CD4-positive, alpha-beta memory T cell (primary cell): ENCODE results near the gene KRT3. TPM values are rescaled to one million over a fixed set of nuclear protein-coding genes. Genes with fewer than 3 reads are reported as not detected.
A peak's percentile ranks its signal among the peaks of the same experiment; 100 is the strongest.

Source experiments
- CTCF ChIA-PET: fragments of 350-600 bp; sonication (Branson Sonifier 250); formaldehyde crosslinking; loops from one replicate; lab custom pipeline; 2021; ENCODE audit warnings: inconsistent platforms; ENCODE audit not compliant: partially characterized antibody; lab: Charles Lee
- POLR2A ChIA-PET: fragments of 350-600 bp; sonication (Branson Sonifier 250); formaldehyde crosslinking; loops from one replicate; lab custom pipeline; 2021; ENCODE audit not compliant: partially characterized antibody; lab: Charles Lee
- DNase-seq, 5 donors: peaks; one replicate each; pipeline versions ENCODE4 v3.0.0 to v3.0.0-alpha.2; 2020 to 2022; ENCODE audit warnings: mixed read lengths in 1 of 5
- H3K27ac ChIP-seq: one replicate; pipeline ENCODE4 v1.7.0; 2013; ENCODE audit warnings: low read depth, low read length
- H3K27me3 ChIP-seq: 2 replicates; pipeline ENCODE4 v1.7.0; 2013; ENCODE audit warnings: mild to moderate bottlenecking, low read length, moderate library complexity; ENCODE audit not compliant: insufficient read depth
- H3K36me3 ChIP-seq: 2 replicates; pipeline ENCODE4 v1.7.0; 2013; ENCODE audit warnings: mild to moderate bottlenecking, low read length, moderate library complexity; ENCODE audit not compliant: insufficient read depth
- H3K4me1 ChIP-seq: 2 replicates; pipeline ENCODE4 v1.7.0; 2013; ENCODE audit warnings: mild to moderate bottlenecking, low read length, moderate library complexity; ENCODE audit not compliant: insufficient read depth
- H3K4me3 ChIP-seq, 2 donors: one replicate each; pipeline ENCODE4 v1.7.0; 2013; ENCODE audit warnings: low read length in 2 of 2, mild to moderate bottlenecking in 1 of 2
- H3K9me3 ChIP-seq, 2 donors: one replicate each; pipeline ENCODE4 v1.7.0; 2013; ENCODE audit warnings: low read length in 2 of 2, control low read depth in 1 of 2; ENCODE audit not compliant: control insufficient read depth in 1 of 2
- H3K27ac Mint-ChIP-seq, 7 donors: one replicate each; pipeline ENCODE4 v1.8.0; 2020 to 2021; ENCODE audit warnings: mixed read lengths in 7 of 7, mild to moderate bottlenecking in 6 of 7, inconsistent platforms in 3 of 7, moderate library complexity in 3 of 7
- H3K27me3 Mint-ChIP-seq, 2 donors: one replicate each; pipeline ENCODE4 v1.8.0; 2020 to 2021; ENCODE audit warnings: mixed read lengths in 2 of 2
- H3K36me3 Mint-ChIP-seq, 2 donors: one replicate each; pipeline ENCODE4 v1.8.0; 2020 to 2021; ENCODE audit warnings: mixed read lengths in 2 of 2, inconsistent platforms in 1 of 2, mild to moderate bottlenecking in 1 of 2
- H3K4me1 Mint-ChIP-seq, 4 donors: one replicate each; pipeline ENCODE4 v1.8.0; 2020 to 2021; ENCODE audit warnings: mixed read lengths in 4 of 4, mild to moderate bottlenecking in 1 of 4
- H3K4me3 Mint-ChIP-seq, 8 donors: one replicate each; pipeline ENCODE4 v1.8.0; 2020 to 2021; ENCODE audit warnings: mixed read lengths in 8 of 8, mild to moderate bottlenecking in 7 of 8, moderate library complexity in 6 of 8, inconsistent platforms in 3 of 8
- H3K9me3 Mint-ChIP-seq, 8 donors: one replicate each; pipeline ENCODE4 v1.8.0; 2020 to 2021; ENCODE audit warnings: mixed read lengths in 8 of 8, mild to moderate bottlenecking in 5 of 8, inconsistent platforms in 3 of 8, moderate library complexity in 1 of 8
- intact Hi-C: fragments of 100-400 bp; cut with micrococcal nuclease; formaldehyde crosslinking; loops from one replicate; pipeline ENCODE4 v1.15.1; 2023
- polyA plus RNA-seq, 2 donors: library from polyadenylated mRNA; unstranded; fragments of 300-500 nt; fragmentation: Illumina TruSeq; gene quantifications; one replicate each; pipeline ENCODE4 v1.2.3, GENCODE V29; 2021
- total RNA-seq, 2 experiments: library from RNA; stranded (reverse); gene quantifications; one replicate each; pipeline ENCODE4 v1.2.3, GENCODE V29; 2021

Gene KRT3
- total and polyA plus RNA-seq, 4 experiments from 2014 or later: not detected

GRCh38 chr12:52781399-52782082 lies 14.4 kb downstream of the KRT3 start:
- Mint-ChIP-seq H3K4me1 (peaks cover 0 to 1% (median under 1%) of the 10 kb centered on the region in 4 donors), H3K9me3 (peaks cover 0 to 4% (median 0%) of the 10 kb centered on the region in 8 donors), H3K4me3 (no peak overlapping the region), H3K36me3 (no peaks in the 10 kb centered on the region), H3K27me3 (peaks cover 18 to 22% of the 10 kb centered on the region in 2 donors), H3K27ac (no peak overlapping the region)
- POLR2A ChIA-PET: no interaction called here
- no peak overlapping the region for H3K27ac ChIP-seq
- no peaks in the 10 kb centered on the region for H3K36me3 ChIP-seq
- peaks cover 4% of the 10 kb centered on the region for H3K27me3 ChIP-seq
- H3K9me3 ChIP-seq: no peaks in the 10 kb centered on the region
- no peak overlapping the region for H3K4me3 ChIP-seq
- H3K4me1 ChIP-seq: no peaks in the 10 kb centered on the region
- intact Hi-C loops: no loop called here
- CTCF ChIA-PET: interaction anchor here (1.1 kb wide), 1 partner anchor 61 kb away, joined by 3 read pairs; no protein-coding TSS in a partner anchor
- DNase-seq: no peak

DNA sequence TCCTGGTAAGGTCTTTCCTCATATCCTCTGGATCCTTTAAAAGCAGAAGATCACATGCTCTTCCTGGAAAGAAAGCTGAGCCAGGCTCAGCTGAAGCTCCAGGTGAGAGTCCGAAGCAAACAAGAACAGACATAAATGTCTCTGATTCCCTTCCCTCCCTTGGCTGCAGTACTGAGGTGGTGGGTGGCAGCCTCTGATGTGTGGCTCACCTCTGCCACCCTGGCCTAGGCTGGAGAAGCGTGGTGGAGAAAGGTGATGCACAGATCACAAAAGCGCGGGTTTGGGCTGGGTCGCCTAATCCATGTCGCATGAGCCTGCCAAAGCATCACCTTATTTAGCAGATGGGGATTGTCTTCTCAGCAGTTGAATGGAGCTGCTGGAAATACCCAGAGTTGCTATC lies 16.0 kb downstream of the KRT3 start:
- Mint-ChIP-seq H3K4me3 (no peak overlapping the region), H3K27me3 (peaks cover 16% of the 10 kb centered on the region in 2 donors), H3K9me3 (peaks cover 0 to 3% (median 0%) of the 10 kb centered on the region in 8 donors), H3K27ac (no peak overlapping the region), H3K4me1 (no peaks in the 10 kb centered on the region), H3K36me3 (no peaks in the 10 kb centered on the region)
- H3K36me3 ChIP-seq: no peaks in the 10 kb centered on the region
- H3K27me3 ChIP-seq: peaks cover 4% of the 10 kb centered on the region
- no peaks in the 10 kb centered on the region for H3K9me3 ChIP-seq
- intact Hi-C loops: no loop called here
- no peak overlapping the region for H3K4me3 ChIP-seq
- CTCF ChIA-PET: interaction anchor here (1.7 kb wide), 1 partner anchor 8 kb away, joined by 4 read pairs; no protein-coding TSS in a partner anchor
- POLR2A ChIA-PET: no interaction called here
- no peak for DNase-seq
- H3K4me1 ChIP-seq: no peaks in the 10 kb centered on the region
- H3K27ac ChIP-seq: no peak overlapping the region

- no peak for DNase-seq
- Mint-ChIP-seq H3K4me1 (no peaks in the 10 kb centered on the region), H3K27ac (no peak overlapping the region), H3K4me3 (no peak overlapping the region), H3K9me3 (no peaks in the 10 kb centered on the region), H3K27me3 (peaks cover 10 to 13% of the 10 kb centered on the region in 2 donors), H3K36me3 (no peaks in the 10 kb centered on the region)
- intact Hi-C loops: no loop called here
- no peaks in the 10 kb centered on the region for H3K4me1 ChIP-seq
- POLR2A ChIA-PET: no interaction called here
- no peak overlapping the region for H3K4me3 ChIP-seq
- H3K36me3 ChIP-seq: no peaks in the 10 kb centered on the region
- H3K27me3 ChIP-seq: peaks cover 4% of the 10 kb centered on the region
- H3K27ac ChIP-seq: no peak overlapping the region
- CTCF ChIA-PET: interaction anchor here (1.7 kb wide), 1 partner anchor 10 kb away, joined by 4 read pairs; no protein-coding TSS in a partner anchor
- H3K9me3 ChIP-seq: no peaks in the 10 kb centered on the region
Measured at GRCh38 chr12:52778833-52779232, 17.1 kb downstream of the KRT3 start.

DNA sequence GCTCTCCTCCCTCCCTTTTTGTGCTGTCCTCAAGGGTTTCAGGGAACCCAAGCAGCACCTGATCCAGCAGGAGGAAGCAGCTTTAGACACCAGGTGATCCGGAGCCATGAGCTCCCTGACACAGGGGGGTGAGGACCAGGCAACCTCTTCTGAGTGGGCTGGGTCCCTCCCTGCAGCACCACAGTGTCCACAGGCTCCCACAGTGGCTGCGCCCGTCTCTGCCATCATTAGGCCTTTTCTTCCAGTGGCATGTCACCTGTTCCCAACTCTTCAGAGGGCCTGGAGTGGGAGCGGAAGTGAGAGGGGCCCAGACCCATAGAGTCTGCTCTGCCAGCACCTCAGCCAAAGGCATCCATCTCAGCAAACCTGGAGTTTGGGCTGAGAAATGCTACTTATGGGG lies 18.4 kb downstream of the KRT3 start:
- DNase-seq: no peak
- intact Hi-C loops: no loop called here
- H3K27me3 Mint-ChIP-seq: peaks cover 7 to 14% of the 10 kb centered on the region in 2 donors
- CTCF ChIA-PET: no interaction called here
- H3K36me3 ChIP-seq: no peaks in the 10 kb centered on the region
- H3K27ac Mint-ChIP-seq: no peak overlapping the region
- H3K4me1 Mint-ChIP-seq: no peaks in the 10 kb centered on the region
- H3K27ac ChIP-seq: no peak overlapping the region
- H3K4me3 Mint-ChIP-seq: no peak overlapping the region
- H3K9me3 Mint-ChIP-seq: no peaks in the 10 kb centered on the region
- POLR2A ChIA-PET: no interaction called here
- peaks cover 4% of the 10 kb centered on the region for H3K27me3 ChIP-seq
- no peaks in the 10 kb centered on the region for H3K9me3 ChIP-seq
- no peaks in the 10 kb centered on the region for H3K36me3 Mint-ChIP-seq
- H3K4me3 ChIP-seq: no peak overlapping the region
- no peaks in the 10 kb centered on the region for H3K4me1 ChIP-seq

- intact Hi-C loops: no loop called here
- Histone ChIP-seq H3K4me3 (no peak within 1 kb of the TSS), H3K9me3 (no peaks in the 10 kb centered on the region), H3K36me3 (no peaks in the 10 kb centered on the region), H3K27ac (no peak within 1 kb of the TSS), H3K4me1 (no peaks in the 10 kb centered on the region), H3K27me3 (peaks cover 4% of the 10 kb centered on the region)
- POLR2A ChIA-PET: no interaction called here
- Mint-ChIP-seq H3K9me3 (no peaks in the 10 kb centered on the region), H3K4me1 (no peaks in the 10 kb centered on the region), H3K27me3 (peaks cover 7 to 16% of the 10 kb centered on the region in 2 donors), H3K27ac (peak within 1 kb of the TSS in 1 of 7 donors; percentile 78), H3K4me3 (no peak within 1 kb of the TSS), H3K36me3 (no peaks in the 10 kb centered on the region)
- no peak for DNase-seq
- CTCF ChIA-PET: no interaction called here
Measured at GRCh38 chr12:52776913-52777395, 19.0 kb downstream of the KRT3 start, which contains the start of gene KRT76. Gene KRT76, minus strand, starts transcription at chr12:52777345. Its CDS starts 54 bp downstream, at chr12:52777291.

DNA sequence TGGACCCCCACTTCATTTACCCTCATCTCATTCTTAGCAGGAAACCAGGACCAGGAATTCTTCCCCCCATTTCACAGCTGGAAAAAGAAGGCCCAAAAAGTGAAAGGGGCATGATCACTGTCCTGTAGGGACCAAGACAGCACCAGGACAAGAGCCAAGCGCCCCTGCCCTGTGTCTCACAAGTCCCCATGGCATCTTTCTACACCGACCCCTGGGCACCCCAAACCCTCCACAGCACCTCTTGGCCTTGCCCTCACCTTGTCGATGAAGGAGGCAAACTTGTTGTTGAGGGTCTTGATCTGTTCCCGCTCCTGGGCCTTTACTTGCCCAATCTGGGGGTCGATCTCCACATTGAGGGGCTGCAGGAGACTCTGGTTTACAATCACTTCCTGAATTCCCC lies 19.5 kb downstream of the KRT3 start:
- H3K9me3 ChIP-seq: no peaks in the 10 kb centered on the region
- H3K4me3 ChIP-seq: no peak overlapping the region
- Mint-ChIP-seq H3K27ac (no peak overlapping the region), H3K27me3 (peaks cover 7 to 17% of the 10 kb centered on the region in 2 donors), H3K4me3 (no peak overlapping the region), H3K4me1 (no peaks in the 10 kb centered on the region), H3K36me3 (no peaks in the 10 kb centered on the region), H3K9me3 (no peaks in the 10 kb centered on the region)
- ChIA-PET CTCF (no interaction called here), POLR2A (no interaction called here)
- intact Hi-C loops: no loop called here
- no peaks in the 10 kb centered on the region for H3K4me1 ChIP-seq
- peaks cover 4% of the 10 kb centered on the region for H3K27me3 ChIP-seq
- no peak overlapping the region for H3K27ac ChIP-seq
- H3K36me3 ChIP-seq: no peaks in the 10 kb centered on the region
- DNase-seq: no peak

GRCh38 chr12:52774629-52775250 lies 21.2 kb downstream of the KRT3 start:
- Mint-ChIP-seq H3K9me3 (no peaks in the 10 kb centered on the region), H3K4me3 (no peak overlapping the region), H3K27me3 (peaks cover 7 to 17% of the 10 kb centered on the region in 2 donors), H3K4me1 (no peaks in the 10 kb centered on the region), H3K36me3 (no peaks in the 10 kb centered on the region), H3K27ac (no peak overlapping the region)
- intact Hi-C loops: no loop called here
- Histone ChIP-seq H3K36me3 (no peaks in the 10 kb centered on the region), H3K4me1 (no peaks in the 10 kb centered on the region), H3K4me3 (no peak overlapping the region), H3K9me3 (no peaks in the 10 kb centered on the region), H3K27me3 (no peaks in the 10 kb centered on the region), H3K27ac (no peak overlapping the region)
- CTCF ChIA-PET: no interaction called here
- POLR2A ChIA-PET: no interaction called here
- DNase-seq: no peak
